Measurements from ENCODE around the gene PPIE.

DNA sequence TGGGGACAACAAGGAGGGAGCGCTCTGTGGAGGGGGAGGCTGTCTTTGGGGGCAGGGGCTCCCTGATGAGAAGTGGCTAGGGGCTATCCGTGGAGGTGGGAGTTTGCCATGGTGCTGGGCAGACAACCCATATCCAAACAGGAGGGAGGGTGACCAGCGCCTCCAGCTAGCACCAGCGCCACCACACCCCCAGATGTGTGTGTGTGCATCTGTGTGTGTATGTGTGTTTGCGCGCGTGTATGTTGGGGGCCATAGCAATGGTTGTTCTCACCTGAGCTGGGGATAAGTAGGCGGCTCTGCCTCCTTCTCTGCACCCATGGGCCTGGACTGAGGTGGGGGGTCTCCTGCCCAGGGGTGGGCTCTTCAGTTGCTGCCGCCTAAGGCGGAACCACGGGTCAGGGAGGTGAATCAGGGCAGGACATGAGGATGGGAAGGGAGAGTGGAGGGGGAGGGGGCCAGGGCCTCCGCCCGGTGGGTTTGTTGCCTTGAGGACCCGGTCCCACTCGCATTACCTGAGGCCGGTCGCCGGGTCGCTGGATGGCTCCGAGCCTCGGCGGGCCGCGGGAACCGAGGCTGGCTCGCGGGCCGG lies 47.8 kb upstream of the PPIE start:
- TF ChIP-seq, protein P1, sequence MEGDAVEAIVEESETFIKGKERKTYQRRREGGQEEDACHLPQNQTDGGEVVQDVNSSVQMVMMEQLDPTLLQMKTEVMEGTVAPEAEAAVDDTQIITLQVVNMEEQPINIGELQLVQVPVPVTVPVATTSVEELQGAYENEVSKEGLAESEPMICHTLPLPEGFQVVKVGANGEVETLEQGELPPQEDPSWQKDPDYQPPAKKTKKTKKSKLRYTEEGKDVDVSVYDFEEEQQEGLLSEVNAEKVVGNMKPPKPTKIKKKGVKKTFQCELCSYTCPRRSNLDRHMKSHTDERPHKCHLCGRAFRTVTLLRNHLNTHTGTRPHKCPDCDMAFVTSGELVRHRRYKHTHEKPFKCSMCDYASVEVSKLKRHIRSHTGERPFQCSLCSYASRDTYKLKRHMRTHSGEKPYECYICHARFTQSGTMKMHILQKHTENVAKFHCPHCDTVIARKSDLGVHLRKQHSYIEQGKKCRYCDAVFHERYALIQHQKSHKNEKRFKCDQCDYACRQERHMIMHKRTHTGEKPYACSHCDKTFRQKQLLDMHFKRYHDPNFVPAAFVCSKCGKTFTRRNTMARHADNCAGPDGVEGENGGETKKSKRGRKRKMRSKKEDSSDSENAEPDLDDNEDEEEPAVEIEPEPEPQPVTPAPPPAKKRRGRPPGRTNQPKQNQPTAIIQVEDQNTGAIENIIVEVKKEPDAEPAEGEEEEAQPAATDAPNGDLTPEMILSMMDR (IDR thresholded peaks at IDR 0.05): no peak
- TF ChIP-seq POLR2A (IDR thresholded peaks at IDR 0.05): no peak
